Sigmoid colon (tissue), 3 donors: ENCODE data around the gene JAKMIP1.

ENCODE experiments used
- CTCF ChIP-seq, 4 experiments: fragments of 450-650 bp in 3 of 4; fragments of 200-600 bp in 1 of 4; IDR thresholded peaks; one replicate each; pipeline ENCODE4 v1.5.1; 2016 to 2019; ENCODE audit warnings: antibody characterized with exemption in 4 of 4, mild to moderate bottlenecking in 3 of 4, moderate library complexity in 2 of 4
- POLR2A ChIP-seq, 2 donors: fragments of 450-650 bp; IDR thresholded peaks; one replicate each; pipeline ENCODE4 v1.6.1; 2016; ENCODE audit warnings: antibody characterized with exemption in 2 of 2, mild to moderate bottlenecking in 2 of 2, moderate library complexity in 2 of 2

GRCh38 chr4:6143603-6144181, 56.7 kb downstream of the JAKMIP1 start:
- TF ChIP-seq POLR2A (IDR thresholded peaks at IDR 0.05) (no peak), CTCF (IDR thresholded peaks at IDR 0.05) (no peak)
